H9 (cell line): ENCODE results near the gene EHBP1. TPM values are rescaled to one million over a fixed set of nuclear protein-coding genes. Genes with fewer than 3 reads are reported as not detected.
A peak's percentile ranks its signal among the peaks of the same experiment; 100 is the strongest.

Experiments used
- DNase-seq: peaks from one replicate; pipeline ENCODE4 v3.0.0-alpha.2; 2017
- H2AFZ ChIP-seq: one replicate; pipeline ENCODE4 v1.6.1; 2013; ENCODE audit warnings: mild to moderate bottlenecking, low read length, control low read depth, moderate library complexity
- H2AK5ac ChIP-seq: 2 replicates; pipeline ENCODE4 v1.6.1; 2013; ENCODE audit warnings: low read length, control low read depth, mixed read lengths; ENCODE audit not compliant: insufficient read length
- H2BK120ac ChIP-seq: one replicate; pipeline ENCODE4 v1.6.1; 2013; ENCODE audit warnings: low read depth, mild to moderate bottlenecking, low read length, control low read depth, inconsistent platforms; ENCODE audit not compliant: poor library complexity, severe bottlenecking
- H2BK12ac ChIP-seq: 2 replicates; pipeline ENCODE4 v1.6.1; 2013; ENCODE audit warnings: low read length, control low read depth, mixed read lengths, low read depth; ENCODE audit not compliant: insufficient read length
- H2BK15ac ChIP-seq: 2 replicates; pipeline ENCODE4 v1.6.1; 2013; ENCODE audit warnings: low read depth, low read length, control low read depth
- H2BK20ac ChIP-seq: one replicate; pipeline ENCODE4 v1.6.1; 2013; ENCODE audit warnings: low read depth, mild to moderate bottlenecking, low read length, control low read depth, inconsistent platforms; ENCODE audit not compliant: poor library complexity, severe bottlenecking
- H2BK5ac ChIP-seq: 2 replicates; pipeline ENCODE4 v1.6.1; 2013; ENCODE audit warnings: low read length, control low read depth, mixed read lengths; ENCODE audit not compliant: insufficient read length
- H3K14ac ChIP-seq: 2 replicates; pipeline ENCODE4 v1.6.1; 2013; ENCODE audit warnings: low read length, control low read depth; ENCODE audit not compliant: insufficient read depth
- H3K18ac ChIP-seq: 2 replicates; pipeline ENCODE4 v1.6.1; 2013; ENCODE audit warnings: low read depth, mild to moderate bottlenecking, mixed read lengths, low read length, control low read depth; ENCODE audit not compliant: insufficient read length
- H3K23ac ChIP-seq: 2 replicates; pipeline ENCODE4 v1.6.1; 2013; ENCODE audit warnings: low read length, control low read depth, mixed read lengths, low read depth; ENCODE audit not compliant: insufficient read length
- H3K23me2 ChIP-seq: 2 replicates; pipeline ENCODE4 v1.6.1; 2013; ENCODE audit warnings: low read depth, mild to moderate bottlenecking, mixed read lengths, low read length, control low read depth; ENCODE audit not compliant: insufficient read length, poor library complexity, severe bottlenecking
- H3K27ac ChIP-seq: 2 replicates; pipeline ENCODE4 v1.5.1; 2013; ENCODE audit warnings: low read length, control low read depth, mixed read lengths, low read depth; ENCODE audit not compliant: insufficient read length
- H3K27me3 ChIP-seq: 2 replicates; pipeline ENCODE4 v1.6.1; 2013; ENCODE audit warnings: low read length, control low read depth, inconsistent platforms; ENCODE audit not compliant: insufficient read depth
- H3K4ac ChIP-seq: 2 replicates; pipeline ENCODE4 v1.6.1; 2013; ENCODE audit warnings: low read depth, mild to moderate bottlenecking, control low read depth, inconsistent platforms, low read length, moderate library complexity
- H3K4me1 ChIP-seq: 2 replicates; pipeline ENCODE4 v1.6.1; 2013; ENCODE audit warnings: low read length, control low read depth, inconsistent platforms; ENCODE audit not compliant: insufficient read depth
- H3K4me2 ChIP-seq: 2 replicates; pipeline ENCODE4 v1.6.1; 2013; ENCODE audit warnings: low read length, control low read depth, mixed read lengths; ENCODE audit not compliant: insufficient read length, insufficient read depth
- H3K56ac ChIP-seq: 2 replicates; pipeline ENCODE4 v1.6.1; 2013; ENCODE audit warnings: low read depth, mild to moderate bottlenecking, mixed read lengths, low read length, control low read depth; ENCODE audit not compliant: insufficient read length
- H3K79me1 ChIP-seq: 2 replicates; pipeline ENCODE4 v1.6.1; 2013; ENCODE audit warnings: low read depth, mild to moderate bottlenecking, moderate library complexity, low read length, control low read depth, inconsistent platforms; ENCODE audit not compliant: insufficient read depth, poor library complexity, severe bottlenecking
- H3K79me2 ChIP-seq: 2 replicates; pipeline ENCODE4 v1.6.1; 2013; ENCODE audit warnings: low read length, control low read depth, inconsistent platforms; ENCODE audit not compliant: insufficient read depth
- H3K9ac ChIP-seq: 2 replicates; pipeline ENCODE4 v1.6.1; 2013; ENCODE audit warnings: low read length, control low read depth, mixed read lengths; ENCODE audit not compliant: insufficient read length; ENCODE audit errors: extremely low read depth
- H3K9me3 ChIP-seq: one replicate; pipeline ENCODE4 v1.6.1; 2013; ENCODE audit warnings: low read depth, low read length, inconsistent platforms; ENCODE audit not compliant: control insufficient read depth
- H3T11ph ChIP-seq: one replicate; pipeline ENCODE4 v1.6.1; 2013; ENCODE audit warnings: mild to moderate bottlenecking, low read length, control low read depth, inconsistent platforms
- H4K20me1 ChIP-seq: one replicate; pipeline ENCODE4 v1.6.1; 2013; ENCODE audit not compliant: control insufficient read depth, insufficient read length, insufficient read depth
- H4K5ac ChIP-seq: 2 replicates; pipeline ENCODE4 v1.6.1; 2013; ENCODE audit warnings: low read depth, mild to moderate bottlenecking, mixed read lengths, low read length, control low read depth; ENCODE audit not compliant: insufficient read length
- H4K8ac ChIP-seq: replicated peaks from 2 replicates; pipeline ENCODE4 v1.6.1; 2013; ENCODE audit warnings: low read length, control low read depth, mixed read lengths, low read depth; ENCODE audit not compliant: insufficient read length
- H4K91ac ChIP-seq: 2 replicates; pipeline ENCODE4 v1.6.1; 2013; ENCODE audit warnings: low read depth, mild to moderate bottlenecking, moderate library complexity, mixed read lengths, low read length, control low read depth; ENCODE audit not compliant: insufficient read length
- H3K27ac Mint-ChIP-seq, 3 experiments: 2 replicates in 2 of 3; 3 replicates in 1 of 3; pipeline ENCODE4 v1.8.0; 2020 to 2021; ENCODE audit warnings: mixed read lengths in 3 of 3, mild to moderate bottlenecking in 1 of 3, moderate library complexity in 1 of 3
- H3K27me3 Mint-ChIP-seq: 2 replicates; pipeline ENCODE4 v1.8.0; 2021; ENCODE audit warnings: low read depth, mild to moderate bottlenecking, moderate library complexity, mixed read lengths
- H3K36me3 Mint-ChIP-seq, 3 experiments: 2 replicates in 2 of 3; 3 replicates in 1 of 3; pipeline ENCODE4 v1.8.0; 2020 to 2021; ENCODE audit warnings: low read depth in 3 of 3, mixed read lengths in 3 of 3; ENCODE audit not compliant: insufficient read depth in 1 of 3
- H3K4me1 Mint-ChIP-seq, 2 experiments: 2 replicates each; pipeline ENCODE4 v1.8.0; 2020; ENCODE audit warnings: mixed read lengths in 2 of 2
- H3K4me3 Mint-ChIP-seq, 2 experiments: 2 replicates in 1 of 2; 3 replicates in 1 of 2; pipeline ENCODE4 v1.8.0; 2020 to 2021; ENCODE audit warnings: mild to moderate bottlenecking in 2 of 2, mixed read lengths in 2 of 2, moderate library complexity in 1 of 2
- H3K9me3 Mint-ChIP-seq, 2 experiments: 2 replicates in 1 of 2; 3 replicates in 1 of 2; pipeline ENCODE4 v1.8.0; 2020; ENCODE audit warnings: mild to moderate bottlenecking in 2 of 2, mixed read lengths in 2 of 2, moderate library complexity in 1 of 2
- WGBS: extraction: QIAGEN DNeasy Blood & Tissue Kit; methylation state at CpG from one replicate; pipeline ENCODE4 v1.1.7; 2013; ENCODE audit warnings: missing lambda C conversion rate, low lambda C conversion rate, mixed read lengths; ENCODE audit not compliant: insufficient read length; ENCODE audit errors: extremely low coverage; 5-methylcytosine and 5-hydroxymethylcytosine counted together
- total RNA-seq: library from RNA; stranded (reverse); gene quantifications from 2 replicates; pipeline ENCODE4 v1.2.1, GENCODE V29; 2021
- TF ChIP-seq, protein P1 (sequence below): fragments of 200-600 bp; sonication (generic); conservative IDR thresholded peaks from 3 replicates; pipeline ENCODE4 v1.8.0; 2021; ENCODE audit warnings: antibody characterized with exemption, mild to moderate bottlenecking

Gene EHBP1
- total RNA-seq, 1 experiment from 2014 or later, result 35.6 TPM

- Histone ChIP-seq H3K4me1 (no peaks in the 10 kb centered on the region), H3K79me2 (0 out of 2 replicates have a peak, but pooled peaks cover 2% of the 10 kb centered on the region), H3K23me2 (no peaks in the 10 kb centered on the region), H3K9ac (no peak overlapping the region), H3K9me3 (no peaks in the 10 kb centered on the region), H3K4ac (no peak overlapping the region), H4K5ac (no peak overlapping the region), H4K20me1 (no peaks in the 10 kb centered on the region), H2BK15ac (no peak overlapping the region), H3K27me3 (no peaks in the 10 kb centered on the region), H4K8ac (no peak overlapping the region), H3K27ac (no peak overlapping the region), H3K4me2 (no peak overlapping the region), H2AK5ac (no peak overlapping the region), H3T11ph (no peak overlapping the region), H2BK12ac (no peak overlapping the region), H3K56ac (no peak overlapping the region), H2BK120ac (no peak overlapping the region), H3K23ac (no peak overlapping the region), H3K18ac (no peak overlapping the region), H3K14ac (no peak overlapping the region), H2AFZ (no peak overlapping the region), H2BK20ac (no peak overlapping the region), H2BK5ac (no peak overlapping the region), H3K79me1 (no peaks in the 10 kb centered on the region), H4K91ac (peak overlapping the region; percentile 87)
- no peaks in the 10 kb centered on the region for H3K36me3 Mint-ChIP-seq
- no CpG with 5 or more reads among the region's 3 CpGs for WGBS
- no peak overlapping the region for H3K4me3 Mint-ChIP-seq
- DNase-seq, result no peak
- TF ChIP-seq, protein P1, sequence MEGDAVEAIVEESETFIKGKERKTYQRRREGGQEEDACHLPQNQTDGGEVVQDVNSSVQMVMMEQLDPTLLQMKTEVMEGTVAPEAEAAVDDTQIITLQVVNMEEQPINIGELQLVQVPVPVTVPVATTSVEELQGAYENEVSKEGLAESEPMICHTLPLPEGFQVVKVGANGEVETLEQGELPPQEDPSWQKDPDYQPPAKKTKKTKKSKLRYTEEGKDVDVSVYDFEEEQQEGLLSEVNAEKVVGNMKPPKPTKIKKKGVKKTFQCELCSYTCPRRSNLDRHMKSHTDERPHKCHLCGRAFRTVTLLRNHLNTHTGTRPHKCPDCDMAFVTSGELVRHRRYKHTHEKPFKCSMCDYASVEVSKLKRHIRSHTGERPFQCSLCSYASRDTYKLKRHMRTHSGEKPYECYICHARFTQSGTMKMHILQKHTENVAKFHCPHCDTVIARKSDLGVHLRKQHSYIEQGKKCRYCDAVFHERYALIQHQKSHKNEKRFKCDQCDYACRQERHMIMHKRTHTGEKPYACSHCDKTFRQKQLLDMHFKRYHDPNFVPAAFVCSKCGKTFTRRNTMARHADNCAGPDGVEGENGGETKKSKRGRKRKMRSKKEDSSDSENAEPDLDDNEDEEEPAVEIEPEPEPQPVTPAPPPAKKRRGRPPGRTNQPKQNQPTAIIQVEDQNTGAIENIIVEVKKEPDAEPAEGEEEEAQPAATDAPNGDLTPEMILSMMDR, result no peak
- peak overlapping the region in 1 of 3 experiments; percentile 52; a peak in 2 of 7 replicates for H3K27ac Mint-ChIP-seq
- H3K27me3 Mint-ChIP-seq, result no peaks in the 10 kb centered on the region
- no peaks in the 10 kb centered on the region for H3K4me1 Mint-ChIP-seq
- H3K9me3 Mint-ChIP-seq, result no peaks in the 10 kb centered on the region
Measured at GRCh38 chr2:62789518-62789917, 84.0 kb downstream of the EHBP1 start.
